ENCODE data around the gene SLAMF1.
"Not testable (repeated sequence)": the region's sequence is repeated elsewhere in the genome, so short reads cannot be mapped to it uniquely, and the experiment has no call there.

The SLAMF1 gene

GRCh38 chr1:160605792-160606479 is 40.9 kb downstream of the SLAMF1 start:
- no peak for DNase-seq (ENCODE audit: low spot score)

GRCh38 chr1:160605205-160605604 is 41.6 kb downstream of the SLAMF1 start:
- no peak for DNase-seq (ENCODE audit: low spot score)

- DNase-seq (ENCODE audit: low spot score): no peak
Observed at GRCh38 chr1:160597705-160598104, 49.1 kb downstream of the SLAMF1 start.

- no peak for DNase-seq (ENCODE audit: low spot score)
Observed at GRCh38 chr1:160597051-160597450, 49.8 kb downstream of the SLAMF1 start.

- no peak for DNase-seq (ENCODE audit: low spot score)
Observed at GRCh38 chr1:160590488-160590887, 56.4 kb downstream of the SLAMF1 start.

- no peak for DNase-seq (ENCODE audit: low spot score)
Observed at GRCh38 chr1:160588468-160588867, 58.4 kb downstream of the SLAMF1 start.

GRCh38 chr1:160584784-160585183 is 62.1 kb downstream of the SLAMF1 start:
- no peak for DNase-seq (ENCODE audit: low spot score)

- DNase-seq (ENCODE audit: low spot score): not testable (repeated sequence)
Observed at GRCh38 chr1:160582976-160583375, 63.9 kb downstream of the SLAMF1 start.

GRCh38 chr1:160581961-160582360 is 64.9 kb downstream of the SLAMF1 start:
- no peak for DNase-seq (ENCODE audit: low spot score)

- DNase-seq (ENCODE audit: low spot score): no peak
Observed at GRCh38 chr1:160580221-160580812, 66.5 kb downstream of the SLAMF1 start.

- no peak for DNase-seq (ENCODE audit: low spot score)
Observed at GRCh38 chr1:160579216-160579701, 67.6 kb downstream of the SLAMF1 start, which contains the start of gene CD84. TSS of gene CD84 (minus strand) at chr1:160579496. CDS start at chr1:160579437, 59 bp downstream.

- DNase-seq (ENCODE audit: low spot score): no peak
Observed at GRCh38 chr1:160578525-160579191, 68.2 kb downstream of the SLAMF1 start.

GRCh38 chr1:160578175-160578524 is 68.7 kb downstream of the SLAMF1 start:
- no peak for DNase-seq (ENCODE audit: low spot score)

- no peak for DNase-seq (ENCODE audit: low spot score)
Observed at GRCh38 chr1:160577671-160578070, 69.2 kb downstream of the SLAMF1 start.

- DNase-seq (ENCODE audit: low spot score): no peak
Observed at GRCh38 chr1:160576884-160577283, 70.0 kb downstream of the SLAMF1 start.

- DNase-seq (ENCODE audit: low spot score): no peak
Observed at GRCh38 chr1:160576390-160576789, 70.5 kb downstream of the SLAMF1 start.

- DNase-seq (ENCODE audit: low spot score): no peak
Observed at GRCh38 chr1:160575112-160575664, 71.7 kb downstream of the SLAMF1 start.

GRCh38 chr1:160570840-160571239 is 76.0 kb downstream of the SLAMF1 start:
- DNase-seq (ENCODE audit: low spot score): no peak

- DNase-seq (ENCODE audit: low spot score): no peak
Observed at GRCh38 chr1:160569806-160570205, 77.0 kb downstream of the SLAMF1 start.

- no peak for DNase-seq (ENCODE audit: low spot score)
Observed at GRCh38 chr1:160567858-160568682, 78.8 kb downstream of the SLAMF1 start.

GRCh38 chr1:160567341-160567740 is 79.5 kb downstream of the SLAMF1 start:
- DNase-seq (ENCODE audit: low spot score): no peak

- no peak for DNase-seq (ENCODE audit: low spot score)
Observed at GRCh38 chr1:160565564-160565963, 81.3 kb downstream of the SLAMF1 start.
